Measurements from ENCODE around the gene ARHGAP6. TPM values are rescaled to one million over a fixed set of nuclear protein-coding genes. Genes with fewer than 3 reads are reported as not detected.

ARHGAP6 gene
- total and polyA plus RNA-seq, 2 of the 13 experiments (the other 11 are each of a cell fraction or from before 2014, with no cell fraction given) = 0.11 TPM; not detected in 1

- no peak for TF ChIP-seq CEBPG (CRISPR knock-in tag; IDR thresholded peaks at IDR 0.05)
Observed at GRCh38 chrX:11419102-11419501, 246.6 kb downstream of the ARHGAP6 start (continued).

GRCh38 chrX:11416600-11416999 is 249.1 kb downstream of the ARHGAP6 start:
- no peak for DNase-seq (ENCODE audit: low spot score)
- BruUV-seq (replicated peaks) = no TSS peak
- no peak overlapping the region for H2AFZ ChIP-seq (ENCODE audit: low read length)
- intact Hi-C loops (cut with micrococcal nuclease; ENCODE audit: unreplicated experiment) (no loop called here), in situ Hi-C loops (cut with HindIII; ENCODE audit: extremely low pct_ligation_motif_present, low pct_unique_long_range_greater_than_20kb) (no loop called here)
- TF ChIP-seq MTF2 (CRISPR knock-in tag; IDR thresholded peaks at IDR 0.05; ENCODE audit: borderline replicate concordance) = no peak
- TF ChIP-seq, protein P1, sequence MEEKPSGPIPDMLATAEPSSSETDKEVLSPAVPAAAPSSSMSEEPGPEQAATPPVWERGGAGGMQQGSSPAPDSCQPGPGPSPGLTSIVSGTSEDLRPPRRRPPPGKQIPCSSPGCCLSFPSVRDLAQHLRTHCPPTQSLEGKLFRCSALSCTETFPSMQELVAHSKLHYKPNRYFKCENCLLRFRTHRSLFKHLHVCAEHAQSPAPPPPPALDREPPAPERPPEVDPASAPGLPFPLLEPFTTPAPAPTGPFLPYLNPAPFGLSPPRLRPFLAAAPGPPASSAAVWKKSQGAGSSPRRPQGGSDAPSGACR (CRISPR knock-in tag; IDR thresholded peaks at IDR 0.05) = no peak
- no peak for TF ChIP-seq ZNF841 (CRISPR knock-in tag; IDR thresholded peaks at IDR 0.05; ENCODE audit: borderline replicate concordance)
- no peak overlapping the region for H3K4me2 ChIP-seq (ENCODE audit: low read depth, low read length)
- CTCF ChIA-PET (ENCODE audit: low intra/inter-chr PET ratio, low total read pairs) = no interaction called here
- no peaks in the 10 kb centered on the region for H4K20me1 ChIP-seq (ENCODE audit: insufficient read depth, low read length)
- no peak for FAIRE-seq
- H3K4me3 ChIP-seq (replicated peaks in 1 of 3; ENCODE audit: insufficient read depth in 1 of 3, low read depth in 2 of 3, low read length in 3 of 3) = no peak overlapping the region
- H3K79me2 ChIP-seq (ENCODE audit: insufficient read depth, low read length) = no peaks in the 10 kb centered on the region
- no peaks in the 10 kb centered on the region for H3K27me3 ChIP-seq (ENCODE audit: control insufficient read depth in 1 of 2, insufficient read depth in 2 of 2, low read length in 2 of 2)
- ATAC-seq = no peak
- 76% methylated on average over 9 of the region's 13 CpGs for WGBS (ENCODE audit: low lambda C conversion rate)
- H3K9ac ChIP-seq (ENCODE audit: insufficient read depth, low read depth, low read length) = no peak overlapping the region
- no peaks in the 10 kb centered on the region for H3K4me1 ChIP-seq (ENCODE audit: insufficient read depth, low read length)
- H3K36me3 ChIP-seq (replicated peaks in 1 of 2; ENCODE audit: control insufficient read depth in 1 of 2, insufficient read depth in 2 of 2, low read length in 2 of 2) = no peaks in the 10 kb centered on the region
- H3K27ac ChIP-seq (ENCODE audit: extremely low read length, insufficient read depth, low read length) = no peak overlapping the region
- H3K9me3 ChIP-seq (ENCODE audit: low read length) = no peaks in the 10 kb centered on the region
- POLR2A ChIA-PET = no interaction called here

DNA sequence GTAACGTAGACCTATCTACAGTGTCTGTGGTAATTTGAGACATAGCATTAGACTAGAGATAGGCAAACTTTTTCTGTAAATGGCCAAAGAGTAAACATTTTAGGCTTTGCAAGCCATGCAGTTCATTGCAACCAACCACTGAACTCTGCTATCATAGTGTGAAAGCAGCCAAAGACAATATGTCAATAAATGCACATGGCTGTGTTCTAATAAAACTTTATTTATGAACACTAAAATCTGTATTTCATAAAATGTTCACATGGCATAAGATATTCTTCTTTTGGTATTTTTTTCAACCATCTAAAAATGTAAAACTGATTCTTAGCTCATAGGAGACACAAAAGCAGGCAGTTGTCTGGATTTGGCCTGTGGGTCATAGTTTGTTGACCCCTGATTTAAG is 251.6 kb downstream of the ARHGAP6 start:
- Histone ChIP-seq H2AFZ (ENCODE audit: low read length) (no peak overlapping the region), H3K9ac (ENCODE audit: insufficient read depth, low read depth, low read length) (no peak overlapping the region), H3K27ac (ENCODE audit: extremely low read length, insufficient read depth, low read length) (no peak overlapping the region), H3K4me2 (ENCODE audit: low read depth, low read length) (no peak overlapping the region), H3K79me2 (ENCODE audit: insufficient read depth, low read length) (no peaks in the 10 kb centered on the region), H4K20me1 (ENCODE audit: insufficient read depth, low read length) (no peaks in the 10 kb centered on the region), H3K27me3 (ENCODE audit: control insufficient read depth in 1 of 2, insufficient read depth in 2 of 2, low read length in 2 of 2) (no peaks in the 10 kb centered on the region), H3K4me1 (ENCODE audit: insufficient read depth, low read length) (no peaks in the 10 kb centered on the region), H3K36me3 (replicated peaks in 1 of 2; ENCODE audit: control insufficient read depth in 1 of 2, insufficient read depth in 2 of 2, low read length in 2 of 2) (no peaks in the 10 kb centered on the region), H3K4me3 (replicated peaks in 1 of 3; ENCODE audit: insufficient read depth in 1 of 3, low read depth in 2 of 3, low read length in 3 of 3) (no peak overlapping the region), H3K9me3 (ENCODE audit: low read length) (no peaks in the 10 kb centered on the region)
- in situ Hi-C loops (cut with HindIII; ENCODE audit: extremely low pct_ligation_motif_present, low pct_unique_long_range_greater_than_20kb) = no loop called here
- no peak for ATAC-seq
- no TSS peak for BruUV-seq (replicated peaks)
- POLR2A ChIA-PET = no interaction called here
- TF ChIP-seq BHLHE40 (IDR thresholded peaks at IDR 0.05; ENCODE audit: low read length) (no peak), ZNF44 (CRISPR knock-in tag; IDR thresholded peaks at IDR 0.05) (no peak), REL (CRISPR knock-in tag; conservative IDR thresholded peaks at IDR 0.05) (no peak), TAF1 (CRISPR knock-in tag; IDR thresholded peaks at IDR 0.05) (no peak), ZNF362 (CRISPR knock-in tag; IDR thresholded peaks at IDR 0.05; ENCODE audit: borderline replicate concordance) (no peak), ISL2 (CRISPR knock-in tag; IDR thresholded peaks at IDR 0.05) (no peak), E2F2 (CRISPR knock-in tag; IDR thresholded peaks at IDR 0.05; ENCODE audit: borderline replicate concordance) (no peak), ZNF276 (CRISPR knock-in tag; IDR thresholded peaks at IDR 0.05; ENCODE audit: low read depth) (no peak)
- WGBS (ENCODE audit: low lambda C conversion rate) = 8% methylated on average over 1 of the region's 1 CpG
- no peak for DNase-seq (ENCODE audit: low spot score)
- no peak for FAIRE-seq
- CTCF ChIA-PET (ENCODE audit: low intra/inter-chr PET ratio, low total read pairs) = no interaction called here
- intact Hi-C loops (cut with micrococcal nuclease; ENCODE audit: unreplicated experiment) = no loop called here

All from HepG2 (cell line).